IPS-NIHi7 (cell line): Measurements from ENCODE around the gene CYYR1.
"Not testable (repeated sequence)": the region's sequence is repeated elsewhere in the genome, so short reads cannot be mapped to it uniquely, and the experiment has no call there.

ENCODE experiments used
- DNase-seq: peaks from one replicate; pipeline ENCODE4 v3.0.0; 2012; ENCODE audit warnings: mixed read lengths; ENCODE audit errors: extremely low spot score

CYYR1 gene

GRCh38 chr21:26490771-26491170 lies 82.3 kb downstream of the CYYR1 start:
- DNase-seq = no peak

- DNase-seq = no peak
These were observed 83.3 kb downstream of the CYYR1 start for GRCh38 chr21:26489781-26490180.

- DNase-seq = no peak
These were observed 85.1 kb downstream of the CYYR1 start for GRCh38 chr21:26487981-26488480.

GRCh38 chr21:26473471-26473870 lies 99.6 kb downstream of the CYYR1 start:
- DNase-seq = no peak

GRCh38 chr21:26471099-26471471 lies 102.0 kb downstream of the CYYR1 start:
- DNase-seq = no peak

GRCh38 chr21:26470351-26471098 lies 102.6 kb downstream of the CYYR1 start:
- no peak for DNase-seq

- DNase-seq = no peak
These were observed 103.3 kb downstream of the CYYR1 start for GRCh38 chr21:26469789-26470188.

GRCh38 chr21:26465916-26466315 lies 107.2 kb downstream of the CYYR1 start:
- DNase-seq = no peak

GRCh38 chr21:26461500-26461899 lies 111.6 kb downstream of the CYYR1 start:
- DNase-seq = no peak

- DNase-seq = no peak
These were observed 112.5 kb downstream of the CYYR1 start for GRCh38 chr21:26460621-26461020.

GRCh38 chr21:26458854-26459253 lies 114.2 kb downstream of the CYYR1 start:
- not testable (repeated sequence) for DNase-seq

GRCh38 chr21:26457817-26458216 lies 115.3 kb downstream of the CYYR1 start:
- no peak for DNase-seq

GRCh38 chr21:26453267-26453666 lies 119.8 kb downstream of the CYYR1 start:
- DNase-seq = no peak

GRCh38 chr21:26451081-26451740 lies 121.9 kb downstream of the CYYR1 start:
- no peak for DNase-seq

GRCh38 chr21:26449161-26449560 lies 123.9 kb downstream of the CYYR1 start:
- no peak for DNase-seq

GRCh38 chr21:26448751-26449150 lies 124.3 kb downstream of the CYYR1 start:
- no peak for DNase-seq

GRCh38 chr21:26447932-26448475 lies 125.1 kb downstream of the CYYR1 start:
- DNase-seq = no peak

- DNase-seq = no peak
These were observed 127.6 kb downstream of the CYYR1 start for GRCh38 chr21:26445440-26445839.

- no peak for DNase-seq
These were observed 128.4 kb downstream of the CYYR1 start for GRCh38 chr21:26444646-26445045.

GRCh38 chr21:26443867-26444266 lies 129.2 kb downstream of the CYYR1 start:
- no peak for DNase-seq

- DNase-seq = no peak
These were observed 129.8 kb downstream of the CYYR1 start for GRCh38 chr21:26443291-26443690.

GRCh38 chr21:26441149-26441548 lies 131.9 kb downstream of the CYYR1 start:
- DNase-seq = no peak

GRCh38 chr21:26438976-26439375 lies 134.1 kb downstream of the CYYR1 start:
- DNase-seq = no peak
